22Rv1 (cell line): ENCODE measurements around the gene ATE1.

ENCODE experiments used
- H3K27ac ChIP-seq: fragments of 450-650 bp; 2 replicates; pipeline ENCODE4 v1.5.1; 2017
- ZFX ChIP-seq: fragments of 450-650 bp; IDR thresholded peaks from 2 replicates; pipeline ENCODE4 v1.6.1; 2017; ENCODE audit warnings: antibody characterized with exemption, borderline replicate concordance
- TF ChIP-seq, protein P1 (sequence below): fragments of 450-650 bp; IDR thresholded peaks from 2 replicates; pipeline ENCODE4 v1.5.1; 2017; ENCODE audit warnings: mild to moderate bottlenecking

Gene ATE1

DNA sequence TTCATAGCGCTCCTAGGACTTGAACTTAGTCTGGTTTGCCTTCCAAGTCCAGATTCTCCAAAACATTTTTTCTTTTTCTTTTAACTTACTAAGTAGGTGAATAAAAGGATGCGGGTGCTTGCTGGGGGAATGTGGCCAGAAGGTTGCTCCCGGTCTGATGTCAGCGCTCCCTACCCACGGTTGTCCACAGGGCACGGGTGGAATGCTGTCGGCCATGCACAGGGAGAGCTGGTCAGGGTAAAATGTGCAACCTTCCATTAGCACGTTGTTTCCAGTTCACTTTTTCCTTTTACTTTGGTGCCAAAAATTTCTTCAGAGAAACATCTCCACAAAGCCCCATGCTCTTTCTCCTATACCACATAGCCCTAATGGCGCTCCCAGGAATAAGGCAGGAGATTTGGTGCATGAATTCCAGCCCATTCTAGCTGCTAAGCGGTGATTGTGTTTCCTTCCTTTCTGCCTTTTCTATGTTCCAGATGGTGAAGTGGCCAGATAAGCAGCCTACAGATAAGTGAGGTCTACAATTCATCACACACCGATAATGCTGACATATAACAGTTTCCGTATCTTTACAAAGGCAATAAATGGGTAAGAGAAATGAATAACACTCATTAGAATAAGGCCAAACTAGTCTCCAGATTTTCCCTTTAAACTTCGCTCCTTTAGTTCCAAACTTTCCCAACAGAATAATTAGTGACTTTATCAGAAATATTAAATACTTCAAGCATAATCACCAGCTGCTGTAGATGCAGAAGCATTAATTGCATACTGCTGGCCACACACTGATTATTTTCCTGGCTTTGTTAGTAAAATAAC, 191.3 kb downstream of the ATE1 start:
- H3K27ac ChIP-seq = no peak overlapping the region
- TF ChIP-seq, protein P1, sequence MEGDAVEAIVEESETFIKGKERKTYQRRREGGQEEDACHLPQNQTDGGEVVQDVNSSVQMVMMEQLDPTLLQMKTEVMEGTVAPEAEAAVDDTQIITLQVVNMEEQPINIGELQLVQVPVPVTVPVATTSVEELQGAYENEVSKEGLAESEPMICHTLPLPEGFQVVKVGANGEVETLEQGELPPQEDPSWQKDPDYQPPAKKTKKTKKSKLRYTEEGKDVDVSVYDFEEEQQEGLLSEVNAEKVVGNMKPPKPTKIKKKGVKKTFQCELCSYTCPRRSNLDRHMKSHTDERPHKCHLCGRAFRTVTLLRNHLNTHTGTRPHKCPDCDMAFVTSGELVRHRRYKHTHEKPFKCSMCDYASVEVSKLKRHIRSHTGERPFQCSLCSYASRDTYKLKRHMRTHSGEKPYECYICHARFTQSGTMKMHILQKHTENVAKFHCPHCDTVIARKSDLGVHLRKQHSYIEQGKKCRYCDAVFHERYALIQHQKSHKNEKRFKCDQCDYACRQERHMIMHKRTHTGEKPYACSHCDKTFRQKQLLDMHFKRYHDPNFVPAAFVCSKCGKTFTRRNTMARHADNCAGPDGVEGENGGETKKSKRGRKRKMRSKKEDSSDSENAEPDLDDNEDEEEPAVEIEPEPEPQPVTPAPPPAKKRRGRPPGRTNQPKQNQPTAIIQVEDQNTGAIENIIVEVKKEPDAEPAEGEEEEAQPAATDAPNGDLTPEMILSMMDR = no peak
- TF ChIP-seq ZFX = no peak

DNA sequence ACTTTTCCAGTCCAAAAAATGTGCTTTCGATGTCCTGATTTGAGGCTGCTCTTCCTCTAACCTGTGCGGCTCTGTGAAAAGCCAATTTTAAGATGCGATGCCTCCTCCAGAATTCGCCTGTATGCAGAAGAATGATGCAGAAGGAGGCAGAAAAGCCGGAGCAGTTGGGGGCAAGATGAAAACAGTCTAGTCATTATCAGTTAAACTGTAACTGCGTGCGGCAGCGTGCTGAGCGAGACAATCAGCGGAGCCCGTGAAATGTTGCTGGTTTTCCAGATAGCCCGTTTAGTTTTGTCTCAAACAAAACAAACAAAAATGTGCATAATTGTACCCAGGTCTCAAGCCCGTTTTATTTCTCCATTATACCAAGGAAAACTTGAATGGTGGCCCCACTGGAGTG, 192.6 kb downstream of the ATE1 start:
- no peak for TF ChIP-seq ZFX
- TF ChIP-seq, protein P1 = no peak
- H3K27ac ChIP-seq = no peak overlapping the region

DNA sequence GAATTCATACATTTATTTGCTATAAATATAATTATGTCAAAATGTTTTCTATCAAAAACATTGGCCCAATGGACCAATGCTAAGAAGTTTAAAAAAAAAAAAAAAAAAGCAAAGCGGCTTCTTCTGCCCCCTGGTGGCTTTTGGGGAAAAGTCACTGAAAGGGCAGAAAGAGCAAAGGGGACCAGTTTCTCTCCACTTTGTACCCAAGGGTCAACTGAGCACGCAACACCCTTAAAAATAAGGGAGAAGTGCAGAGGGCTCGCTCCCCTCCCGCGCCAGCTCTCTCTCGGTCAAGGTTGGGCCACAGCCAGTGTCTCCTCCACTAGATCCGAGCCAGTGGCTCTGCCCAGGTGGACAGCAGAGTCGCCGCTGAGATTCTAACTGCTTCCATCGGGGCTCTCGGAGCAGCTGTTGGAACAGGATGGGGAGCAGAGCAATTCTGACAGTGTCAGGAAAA, 193.2 kb downstream of the ATE1 start:
- H3K27ac ChIP-seq = no peak overlapping the region
- no peak for TF ChIP-seq ZFX
- TF ChIP-seq, protein P1 = peak; percentile 89

DNA sequence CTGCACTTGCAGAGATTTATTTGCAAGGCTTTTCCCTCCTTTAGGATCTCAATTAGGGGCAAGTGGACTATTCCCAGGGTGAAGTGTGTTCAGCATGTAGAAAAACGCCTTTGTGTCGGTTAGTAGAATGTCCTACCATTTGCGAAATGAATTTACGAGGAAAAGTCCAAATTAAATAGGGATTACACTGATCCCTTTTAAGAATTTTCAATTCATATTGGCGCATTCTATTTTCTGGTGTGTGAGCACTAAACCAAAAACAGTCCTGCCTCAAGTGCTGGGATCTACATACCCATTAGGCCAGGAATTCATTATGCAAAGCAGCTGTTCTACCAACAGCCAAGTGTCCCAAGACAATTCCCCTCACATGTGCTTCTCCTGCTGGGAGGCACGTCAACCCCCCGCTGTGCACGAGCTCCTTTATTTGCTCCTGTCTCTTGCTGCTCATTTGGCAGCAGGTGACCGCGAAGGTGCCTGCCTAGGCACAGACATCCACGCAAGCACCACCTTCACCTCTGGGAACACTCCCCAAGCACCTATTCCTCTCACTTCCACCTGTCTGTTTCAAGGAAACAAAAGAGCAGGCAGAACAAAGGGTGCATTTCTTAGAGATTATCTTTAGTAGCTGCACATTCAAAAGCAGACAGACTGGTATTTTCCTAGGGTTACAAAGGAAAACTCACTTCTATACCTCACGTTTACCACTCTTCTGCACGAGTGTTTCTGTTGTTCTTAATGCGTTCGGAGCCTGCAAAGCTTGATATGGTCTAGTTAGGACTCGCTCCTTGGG, 195.0 kb downstream of the ATE1 start:
- H3K27ac ChIP-seq = no peak overlapping the region
- TF ChIP-seq, protein P1 = no peak
- TF ChIP-seq ZFX = no peak

DNA sequence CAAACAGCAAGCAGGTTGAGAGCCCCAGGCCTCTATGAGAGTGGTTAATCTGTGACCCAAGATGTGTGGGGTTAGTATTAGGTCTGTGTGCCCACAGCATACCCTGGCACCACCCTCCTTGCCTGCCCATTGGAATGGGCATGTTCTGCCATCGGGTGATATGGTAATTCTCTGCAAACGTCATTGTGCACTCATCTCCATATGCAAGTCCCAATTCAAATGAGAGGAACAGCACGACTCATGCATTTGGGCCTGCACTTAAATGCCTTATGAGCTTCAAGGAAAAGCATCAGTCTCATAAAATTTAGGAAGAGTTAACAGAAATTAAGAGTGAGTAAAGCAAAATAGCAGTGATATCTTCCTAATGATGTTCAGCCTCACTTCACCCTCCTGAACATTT, 195.7 kb downstream of the ATE1 start:
- no peak overlapping the region for H3K27ac ChIP-seq
- TF ChIP-seq, protein P1 = no peak
- no peak for TF ChIP-seq ZFX

DNA sequence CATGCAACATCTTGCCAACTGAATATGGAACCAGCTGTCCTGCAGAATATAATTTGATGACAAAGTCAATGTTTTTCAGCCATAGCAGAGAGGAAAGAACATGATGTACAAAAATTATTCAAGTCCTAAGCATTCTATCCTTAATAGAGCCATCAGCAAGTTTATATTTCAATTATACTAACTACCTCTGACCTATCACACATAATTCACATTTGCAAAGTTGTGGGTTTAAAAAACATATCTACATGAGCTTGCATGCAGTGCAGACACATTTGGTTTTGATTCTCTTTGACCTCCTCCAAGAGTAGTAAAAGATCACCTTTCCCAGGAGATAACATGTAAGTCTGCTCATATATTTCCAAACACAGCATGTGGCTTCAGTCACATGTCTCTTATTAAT, 203.5 kb downstream of the ATE1 start:
- H3K27ac ChIP-seq = no peak overlapping the region
- TF ChIP-seq ZFX = no peak
- TF ChIP-seq, protein P1 = no peak

DNA sequence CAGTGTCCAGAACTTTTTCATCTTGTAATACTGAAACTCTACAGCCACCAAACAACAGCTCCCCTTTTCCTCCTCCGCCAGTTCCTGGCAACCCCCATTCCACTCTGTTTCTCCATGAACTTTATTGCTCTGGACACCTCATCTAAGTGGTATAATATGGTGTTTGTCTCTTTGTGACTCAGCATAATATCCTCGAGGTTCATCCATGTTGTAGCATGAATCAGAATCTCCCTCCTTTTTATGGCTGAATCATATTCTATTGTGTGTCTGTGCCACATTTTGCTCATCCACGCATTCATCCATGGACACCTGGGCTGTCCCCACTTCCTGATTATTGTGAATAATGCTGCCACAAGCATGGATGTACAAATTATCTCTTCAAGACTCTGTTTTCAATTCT, 205.2 kb downstream of the ATE1 start:
- H3K27ac ChIP-seq = no peak overlapping the region
- TF ChIP-seq, protein P1 = no peak
- TF ChIP-seq ZFX = no peak
